HG03342 (cell line): ENCODE data around the gene RIOK1.
"Not testable (repeated sequence)": the region's sequence is repeated elsewhere in the genome, so short reads cannot be mapped to it uniquely, and the experiment has no call there.

ENCODE experiments used
- ATAC-seq: cut with Tn5 transposase; IDR thresholded peaks from one replicate; pipeline ENCODE4 v1.9.1; 2021; ENCODE audit warnings: mild to moderate bottlenecking, moderate library complexity; ENCODE audit not compliant: unreplicated experiment

The RIOK1 gene

DNA sequence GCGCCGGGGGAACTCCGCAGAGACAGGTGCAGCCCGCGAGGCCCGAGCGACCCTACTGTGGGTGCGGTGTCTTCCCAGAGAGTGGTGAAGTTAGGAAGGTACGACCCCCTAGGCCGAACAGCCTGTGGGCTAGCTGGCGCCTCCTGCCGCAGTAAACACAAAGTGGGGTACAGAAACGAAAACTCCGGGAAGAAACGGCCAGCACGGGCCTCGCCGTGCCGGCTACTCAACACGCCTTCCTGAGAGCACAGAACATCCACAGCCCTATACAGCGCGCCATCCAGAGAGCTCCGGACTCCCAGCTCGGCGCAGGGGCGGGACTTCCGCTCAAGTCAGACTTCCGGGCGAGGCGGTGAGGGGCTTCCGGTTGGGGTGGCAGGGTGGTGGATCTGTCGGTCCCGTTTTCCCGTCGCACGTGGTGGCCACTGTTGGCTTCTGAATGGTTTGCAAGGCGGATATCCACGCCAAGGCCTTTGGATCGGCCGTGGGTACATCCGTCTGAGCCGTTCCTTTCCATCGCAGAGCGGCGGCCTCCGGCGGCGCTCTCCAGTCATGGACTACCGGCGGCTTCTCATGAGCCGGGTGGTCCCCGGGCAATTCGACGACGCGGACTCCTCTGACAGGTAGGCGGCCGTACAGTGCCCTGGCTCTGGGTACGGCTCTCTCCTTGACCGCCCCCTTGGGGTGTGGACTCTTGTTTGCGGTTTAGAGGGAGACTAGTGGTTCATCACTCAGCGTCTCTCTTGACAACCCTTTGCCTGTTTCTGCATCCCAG, at the start of gene RIOK1, which contains the start of gene CAGE1:
TSS of gene RIOK1 (plus strand) at position 358 of the 775 bp plus-strand sequence. CDS start at position 553, 195 bp downstream.
TSS of gene CAGE1 (minus strand) at position 292 of the 775 bp plus-strand sequence. CDS start 2,569 bp downstream, outside the sequence.
- ATAC-seq: peak; percentile 97

DNA sequence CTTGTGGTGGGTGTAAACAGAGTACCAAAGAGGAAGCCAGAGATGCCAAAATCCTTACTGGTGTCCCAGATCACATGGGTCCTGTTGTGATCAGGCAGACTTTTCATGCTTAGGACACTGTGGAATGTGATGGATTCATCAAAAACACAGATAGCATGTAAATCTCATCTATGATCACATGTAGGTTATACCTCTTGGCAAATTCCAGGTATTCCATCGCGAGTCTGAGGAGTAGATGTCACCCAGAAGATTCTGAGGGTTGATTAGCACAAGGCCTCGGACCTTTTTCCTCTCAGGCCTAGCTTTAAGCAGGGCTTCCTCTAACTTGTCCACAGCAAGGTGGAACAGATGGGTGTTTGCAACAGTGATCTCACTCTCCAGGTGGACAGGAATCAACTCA, 48.3 kb upstream of the RIOK1 start:
- ATAC-seq: no peak

DNA sequence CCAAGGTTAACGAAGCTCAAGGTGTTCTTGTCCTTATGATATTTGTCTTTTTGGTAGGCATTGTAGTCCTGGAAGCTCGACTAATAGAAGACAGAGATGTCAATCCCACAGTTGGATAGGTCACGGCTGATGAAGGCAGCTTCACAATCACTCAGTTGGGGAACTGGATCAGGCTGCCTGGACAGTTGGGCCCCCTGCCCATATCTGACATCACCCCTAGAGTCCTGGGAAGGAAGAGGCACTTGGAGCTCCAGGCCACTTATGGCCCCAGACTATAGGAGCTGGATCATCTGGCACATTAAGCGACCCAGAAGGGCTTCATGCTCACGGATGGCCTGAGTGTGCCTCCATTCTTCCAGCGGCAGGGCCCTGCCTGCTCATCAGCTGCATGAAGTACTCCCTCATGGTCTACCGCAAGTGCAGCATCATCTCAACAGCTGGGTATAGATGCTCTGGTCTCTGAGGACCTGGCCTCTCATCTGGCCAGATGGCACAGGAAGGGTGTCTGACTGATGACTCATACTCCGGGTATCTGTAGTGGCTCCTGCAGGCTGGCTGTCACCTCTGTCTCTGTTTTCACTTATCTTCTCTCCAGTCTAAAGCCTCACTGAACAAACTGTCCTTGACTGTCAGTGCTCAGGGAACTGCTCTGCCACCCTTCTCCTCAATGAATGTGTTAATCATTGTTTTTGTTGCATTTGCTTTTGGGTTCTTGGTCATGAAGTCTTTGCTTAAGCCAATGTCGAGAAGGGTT, 47.4 kb upstream of the RIOK1 start:
- ATAC-seq: no peak

DNA sequence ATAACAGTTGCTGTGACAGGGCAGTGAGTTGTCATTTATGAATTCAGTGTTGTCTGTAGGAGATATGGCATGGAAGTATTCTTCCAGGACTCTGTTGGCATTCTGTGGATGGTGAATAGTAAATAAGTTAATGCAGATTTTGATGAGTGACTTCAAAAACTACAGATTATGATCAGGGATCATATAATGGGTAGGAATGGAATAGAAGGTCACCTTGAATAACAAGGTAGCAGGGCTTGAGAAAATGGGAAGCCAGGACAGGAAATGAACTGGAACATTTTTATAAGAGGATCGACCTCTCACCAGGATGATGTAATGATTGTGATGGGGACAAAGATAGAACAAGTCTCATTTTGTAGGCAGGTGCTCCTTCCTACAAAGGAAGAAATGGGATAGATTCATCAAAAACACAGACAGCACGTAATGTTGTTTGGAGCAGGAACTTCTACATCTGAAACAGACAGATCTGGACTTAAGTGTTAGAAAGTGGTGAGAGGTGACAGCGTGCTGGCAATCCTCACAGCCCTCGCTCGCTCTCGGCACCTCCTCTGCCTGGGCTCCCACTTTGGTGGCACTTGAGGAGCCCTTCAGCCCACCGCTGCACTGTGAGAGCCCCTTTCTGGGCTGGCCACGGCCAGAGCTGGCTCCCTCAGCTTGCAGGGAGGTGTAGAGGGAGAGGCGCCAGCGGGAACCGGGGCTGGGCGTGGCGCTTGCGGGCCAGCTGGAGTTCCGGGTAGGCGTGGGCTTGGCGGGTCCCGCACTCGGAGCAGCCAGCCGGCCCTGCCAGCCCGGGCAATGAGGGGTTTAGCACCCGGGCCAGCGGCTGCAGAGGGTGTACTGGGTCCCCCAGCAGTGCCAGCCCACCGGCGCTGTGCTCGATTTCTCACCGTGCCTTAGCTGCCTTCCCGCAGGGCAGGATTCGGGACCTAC, 45.8 kb upstream of the RIOK1 start:
- ATAC-seq: no peak

DNA sequence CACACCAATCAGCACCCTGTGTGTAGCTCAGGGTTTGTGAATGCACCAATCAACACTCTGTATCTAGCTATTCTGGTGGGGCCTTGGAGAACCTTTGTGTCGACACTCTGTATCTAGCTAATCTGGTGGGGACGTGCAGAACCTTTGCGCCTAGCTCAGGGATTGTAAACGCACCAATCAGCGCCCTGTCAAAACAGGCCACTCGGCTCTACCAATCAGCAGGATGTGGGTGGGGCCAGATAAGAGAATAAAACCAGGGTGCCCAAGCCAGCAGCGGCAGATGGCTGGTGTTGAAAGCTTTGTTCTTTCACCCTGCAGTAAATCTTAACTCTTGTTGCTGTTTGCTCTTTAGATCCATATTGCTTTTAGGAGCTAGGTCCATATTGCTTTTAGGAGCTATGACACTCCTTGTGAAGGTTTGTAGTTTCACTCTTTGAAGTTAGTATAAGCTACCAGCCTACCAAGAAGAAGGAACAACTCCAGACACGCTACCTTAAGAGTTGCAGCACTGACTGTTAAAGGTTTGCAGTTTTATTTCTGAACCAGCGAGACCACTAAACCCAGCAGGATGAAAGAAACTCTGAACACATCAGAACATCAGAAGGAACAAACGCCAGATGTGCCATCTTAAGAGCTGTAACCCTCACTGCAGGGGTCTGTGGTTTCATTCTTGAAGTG, 44.7 kb upstream of the RIOK1 start:
- not testable (repeated sequence) for ATAC-seq

DNA sequence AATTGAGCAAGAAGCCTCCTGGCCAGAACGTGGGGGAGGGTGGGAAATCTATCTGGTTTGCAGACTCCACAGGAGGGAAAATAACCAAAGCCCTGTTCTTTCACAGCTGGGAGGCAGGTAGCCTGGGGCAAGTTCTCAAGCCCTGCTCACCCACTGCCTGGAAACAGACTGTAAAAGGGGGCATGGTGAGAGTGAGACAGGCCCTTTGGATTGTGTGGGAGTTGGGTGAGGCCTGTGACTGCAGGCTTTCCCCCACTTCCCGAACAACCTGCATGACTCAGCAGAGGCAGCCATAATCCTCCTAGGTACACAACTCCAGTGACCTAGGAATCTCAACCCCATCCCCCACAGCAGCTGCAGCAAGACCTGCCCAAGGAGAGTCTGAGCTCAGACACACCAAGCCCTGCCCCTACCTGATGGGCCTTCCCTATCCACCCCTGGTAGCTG, 42.0 kb upstream of the RIOK1 start:
- not testable (repeated sequence) for ATAC-seq

DNA sequence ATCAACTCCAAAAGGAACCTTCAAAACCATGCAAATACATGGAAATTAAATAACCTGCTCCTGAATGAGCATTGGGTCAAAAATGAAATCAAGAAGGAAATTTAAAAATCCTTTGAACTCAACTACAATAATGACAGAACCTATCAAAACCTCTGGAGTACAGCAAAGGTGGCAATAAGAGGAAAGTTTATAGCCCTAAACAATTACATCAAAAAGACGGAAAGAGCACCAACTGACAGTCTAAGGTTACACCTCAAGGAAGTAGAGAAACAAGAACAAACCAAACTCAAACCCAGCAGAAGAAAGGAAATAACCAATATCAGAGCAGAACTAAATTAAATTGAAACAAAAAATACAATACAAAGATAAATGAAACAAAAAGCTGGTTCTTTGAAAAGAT, 39.0 kb upstream of the RIOK1 start:
- not testable (repeated sequence) for ATAC-seq

DNA sequence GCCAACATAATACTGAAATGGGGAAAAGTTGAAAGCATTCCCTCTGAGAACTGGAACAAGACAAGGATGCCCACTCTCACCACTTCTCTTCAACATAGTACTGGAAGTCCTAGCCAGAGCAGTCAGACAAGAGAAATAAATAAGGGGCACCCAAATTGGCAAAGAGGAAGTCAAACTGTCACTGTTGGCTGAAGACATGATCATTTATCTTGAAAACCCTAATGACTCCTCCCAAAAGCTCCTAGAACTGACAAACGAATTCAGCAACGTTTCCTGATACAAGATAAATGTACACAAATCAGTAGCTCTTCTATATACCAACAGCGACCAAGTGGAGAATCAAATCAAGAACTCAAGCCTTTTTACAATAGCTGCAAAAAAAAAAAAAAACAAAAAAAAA, 37.7 kb upstream of the RIOK1 start:
- ATAC-seq: not testable (repeated sequence)

DNA sequence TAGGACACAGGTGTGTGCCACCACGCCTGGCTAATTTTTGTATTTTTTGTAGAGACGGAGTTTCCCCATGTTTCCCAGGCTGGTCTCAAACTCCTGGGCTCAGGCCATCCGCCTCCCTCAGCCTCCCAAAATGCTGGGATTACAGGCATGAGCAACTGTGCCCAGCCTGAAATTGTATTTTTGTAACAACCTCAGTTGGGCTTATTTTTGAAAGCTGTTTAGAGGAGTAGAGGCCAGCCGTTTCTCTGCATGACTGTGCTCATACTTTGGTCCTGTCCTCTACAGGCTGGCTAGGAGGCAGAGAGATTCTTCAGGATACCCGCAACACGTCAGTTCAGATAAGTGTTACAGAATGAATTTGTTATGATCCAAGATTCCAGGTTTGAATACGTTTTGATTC, 22.2 kb upstream of the RIOK1 start:
- ATAC-seq: no peak

DNA sequence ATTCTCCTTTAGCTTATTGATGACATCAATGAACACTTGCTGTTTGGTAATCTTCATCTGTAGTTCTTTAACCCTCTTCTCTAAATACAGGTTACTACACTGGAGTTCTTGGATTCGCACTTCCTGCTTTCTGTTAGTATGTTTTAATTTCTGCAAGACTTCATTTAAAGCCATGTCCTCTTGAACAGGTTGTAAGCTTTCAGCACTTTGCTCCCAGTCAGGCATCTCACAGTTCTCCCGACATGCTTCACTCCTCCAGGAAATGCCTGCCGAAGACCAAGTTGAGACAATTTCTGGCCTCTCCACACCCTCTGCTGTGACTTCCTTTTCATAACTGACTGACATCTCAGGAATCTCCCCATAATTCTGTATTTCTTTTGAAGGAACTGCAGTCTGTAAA, 15.9 kb upstream of the RIOK1 start:
- ATAC-seq: no peak

DNA sequence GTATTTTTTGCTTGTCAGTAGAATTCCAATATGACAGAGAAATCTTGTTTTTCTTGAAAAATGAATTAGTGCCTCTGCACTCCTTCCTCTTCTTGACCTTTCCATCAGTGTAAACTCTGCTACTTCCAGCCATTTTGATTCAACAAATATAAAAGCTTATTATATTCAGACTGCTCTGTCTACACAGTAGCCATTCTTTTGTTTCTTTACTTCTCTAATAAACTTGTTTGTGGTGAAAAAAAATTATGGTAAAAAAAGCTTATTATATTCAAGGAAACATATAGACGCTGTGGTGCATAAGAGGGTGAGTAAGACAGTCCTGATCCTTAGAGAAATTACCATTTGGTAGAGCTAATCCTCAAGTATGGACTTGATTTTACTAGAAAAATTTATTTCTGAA, 11.6 kb upstream of the RIOK1 start:
- ATAC-seq: no peak

DNA sequence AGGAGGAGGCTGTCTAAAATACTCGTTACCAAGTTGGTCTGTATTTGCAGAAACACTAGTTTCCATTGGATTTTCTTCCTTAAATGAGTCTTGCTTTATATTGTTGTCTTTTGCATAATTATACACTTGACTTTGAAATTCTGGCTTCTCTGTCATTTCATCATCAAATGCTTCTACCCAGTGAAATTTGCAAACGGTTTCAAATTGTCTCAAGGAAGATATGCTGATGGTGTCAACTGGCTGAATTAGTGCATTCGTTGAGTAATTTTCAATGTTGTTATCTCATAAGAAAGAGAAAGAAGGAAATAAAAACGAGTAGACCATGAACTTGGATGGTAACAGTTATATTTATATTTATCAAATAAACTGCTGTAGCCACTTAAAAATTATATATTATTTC, 10.9 kb upstream of the RIOK1 start:
- ATAC-seq: no peak

DNA sequence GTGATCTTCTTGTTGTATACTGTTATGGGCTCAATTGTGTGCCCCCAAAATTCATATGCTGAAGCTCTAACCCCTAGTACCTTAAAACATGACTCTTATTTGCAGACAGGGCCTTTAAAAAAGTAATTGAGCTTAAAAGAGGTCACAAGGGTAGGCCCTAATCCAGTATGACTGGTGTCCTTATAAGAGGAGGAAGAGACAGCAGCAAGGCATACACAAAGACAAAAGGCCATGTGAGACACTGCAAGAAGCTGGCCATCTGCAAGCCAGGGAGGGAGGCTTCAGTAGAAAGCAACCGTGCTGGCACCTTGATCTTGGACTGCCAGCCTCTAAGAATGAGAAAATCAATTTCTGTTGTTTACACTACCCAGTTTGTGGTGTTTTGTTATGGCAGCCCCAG, 8.5 kb upstream of the RIOK1 start:
- ATAC-seq: no peak

DNA sequence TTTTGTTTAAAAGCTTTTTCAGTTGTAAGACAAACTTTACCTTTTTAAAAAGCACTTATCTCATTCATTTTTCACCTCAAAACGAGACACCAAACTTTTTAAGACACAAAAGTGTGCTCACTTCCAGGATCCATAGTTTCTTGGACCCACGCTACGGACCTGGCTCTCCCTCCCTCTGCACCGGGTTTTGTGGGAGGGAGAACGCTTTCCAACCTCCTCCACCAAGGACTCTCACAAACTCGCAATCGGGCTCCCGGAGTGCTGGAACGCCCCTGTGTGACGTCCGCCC, 502 bp upstream of the RIOK1 start:
- ATAC-seq: no peak

DNA sequence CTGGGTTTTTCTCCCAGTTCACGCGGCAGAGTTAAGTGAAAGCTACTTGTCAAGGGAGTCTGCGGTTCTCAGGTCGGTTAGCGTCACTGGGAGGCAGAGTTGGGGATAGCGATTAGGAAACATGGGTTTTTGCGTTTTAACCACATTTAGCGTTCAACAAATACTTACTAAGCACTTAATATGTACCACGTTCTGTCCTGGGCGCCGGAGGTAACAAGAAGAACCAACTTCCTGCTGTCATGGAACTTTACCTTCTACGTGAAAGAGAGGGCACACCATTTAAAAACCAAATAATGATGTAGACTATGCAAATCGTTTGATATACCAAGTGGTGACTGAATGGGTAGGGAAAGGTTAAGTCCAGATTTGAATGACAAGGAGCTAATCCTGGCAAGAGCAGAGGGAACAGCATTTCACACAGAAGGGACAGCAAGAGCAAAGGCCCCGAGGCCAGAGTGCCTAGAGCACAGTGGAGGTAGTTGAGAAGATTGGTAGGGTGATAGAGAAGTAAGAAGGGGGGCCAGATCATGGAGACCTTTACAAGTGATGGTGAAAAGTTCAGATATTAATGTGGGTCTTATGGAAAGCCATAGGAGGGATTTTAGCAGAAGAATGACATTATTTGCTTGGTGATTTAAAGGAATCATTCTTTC, 744 bp downstream of the RIOK1 start:
- peak; percentile 12 for ATAC-seq

DNA sequence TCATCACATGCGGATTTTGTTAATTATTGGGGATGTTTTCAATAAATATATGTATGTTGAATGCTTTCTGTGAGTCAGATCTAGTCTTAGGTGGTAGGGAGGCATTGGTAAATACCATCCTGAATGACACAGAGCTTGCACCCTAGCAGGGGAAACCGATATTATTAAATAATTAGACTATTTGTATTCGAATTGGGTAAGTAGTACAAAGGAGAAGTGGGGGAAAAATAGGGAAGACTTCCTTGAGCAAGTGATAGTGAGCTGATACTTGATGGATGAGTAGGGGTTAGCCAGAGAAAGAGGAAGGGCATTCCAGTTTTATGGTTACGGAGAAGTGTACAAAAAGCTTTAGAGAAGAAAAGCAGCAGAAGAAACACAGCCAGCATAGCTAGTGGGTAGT, 1.5 kb downstream of the RIOK1 start:
- ATAC-seq: no peak

DNA sequence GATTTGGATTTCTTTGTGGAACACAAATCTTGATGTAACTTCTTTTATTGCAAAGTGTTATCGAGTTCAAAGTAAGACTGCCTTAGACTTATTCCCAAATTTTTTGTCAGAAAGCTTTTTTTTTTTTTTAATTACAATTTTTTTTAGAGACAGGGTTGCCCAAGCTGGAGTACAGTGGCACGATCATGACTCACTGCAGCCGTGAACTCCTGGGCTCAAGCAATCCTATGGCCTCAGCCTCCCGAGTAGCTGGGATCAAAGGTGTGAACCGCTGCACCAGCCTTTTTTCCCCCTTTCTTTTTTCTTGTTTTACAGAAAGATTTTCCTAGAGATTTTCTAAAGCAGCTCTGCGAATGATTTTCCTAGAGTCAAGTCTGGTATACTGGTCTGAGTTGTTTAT, 2.8 kb downstream of the RIOK1 start:
- no peak for ATAC-seq

DNA sequence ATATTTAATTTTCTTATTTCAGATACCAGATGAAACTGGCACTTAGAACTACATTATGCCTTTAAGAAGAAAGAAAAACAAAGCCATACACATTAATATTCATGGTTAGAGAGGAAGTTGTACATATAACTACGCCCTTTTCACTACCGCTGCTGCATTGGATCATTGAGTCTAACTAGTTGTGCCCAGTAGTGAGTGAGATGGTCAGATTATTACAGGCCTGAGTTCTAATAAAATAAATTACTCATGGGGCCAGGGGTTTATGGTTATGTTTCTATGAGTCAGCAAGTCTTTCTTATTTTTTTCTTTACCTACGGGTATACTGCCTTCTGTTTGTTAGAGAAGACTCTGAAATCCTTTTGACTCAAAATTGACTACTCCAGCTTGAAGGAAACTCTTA, 11.5 kb downstream of the RIOK1 start:
- no peak for ATAC-seq

DNA sequence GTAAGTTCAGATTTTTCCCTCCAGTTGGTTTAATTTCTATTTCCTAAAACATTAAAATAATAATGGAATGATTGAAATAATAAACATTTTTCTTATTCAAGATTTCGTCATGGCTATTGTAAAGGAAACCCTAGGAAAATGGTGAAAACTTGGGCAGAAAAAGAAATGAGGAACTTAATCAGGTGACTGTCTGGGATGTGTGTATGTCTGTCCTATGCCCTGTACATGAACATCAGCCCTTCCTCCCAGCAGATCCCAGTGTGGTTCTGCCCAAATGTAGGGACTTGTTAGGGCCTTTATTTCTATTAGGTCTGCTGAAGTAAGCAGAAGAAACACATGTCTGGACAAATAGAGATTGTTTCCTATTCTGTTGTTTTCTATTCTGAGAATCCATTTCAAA, 13.1 kb downstream of the RIOK1 start:
- ATAC-seq: no peak

DNA sequence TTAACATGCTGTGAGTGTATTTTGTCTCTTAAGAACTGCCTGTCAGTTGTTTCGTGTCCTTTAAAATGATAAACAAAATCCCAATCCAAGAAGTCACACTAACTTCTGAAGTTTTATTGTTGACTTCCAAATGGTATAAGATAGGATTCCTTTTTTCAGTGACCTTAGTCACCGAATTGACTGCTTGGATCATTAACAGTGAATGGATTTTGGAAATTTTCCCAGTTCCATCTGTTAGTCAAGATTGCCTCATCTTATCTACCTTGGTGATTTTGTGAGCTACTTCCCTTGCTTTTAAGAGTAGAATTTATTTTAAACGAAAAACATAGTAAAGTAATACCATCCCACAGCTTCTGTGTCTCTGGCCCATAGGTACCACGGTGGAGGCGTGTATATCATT, 14.9 kb downstream of the RIOK1 start:
- no peak for ATAC-seq
